ENCODE data around the gene SIAH2.
A peak's percentile ranks its signal among the peaks of the same experiment; 100 is the strongest.

The SIAH2 gene

GRCh38 chr3:150727653-150728502, 35.1 kb downstream of the SIAH2 start:
- Histone ChIP-seq H3K27me3 (replicated peaks; ENCODE audit: control insufficient read depth, insufficient read depth, low read length) (no peaks in the 10 kb centered on the region), H3K36me3 (ENCODE audit: control insufficient read depth, insufficient read depth, low read length, severe bottlenecking) (no peaks in the 10 kb centered on the region), H3K4me1 (ENCODE audit: control insufficient read depth, insufficient read depth, low read length) (peaks cover 4% of the 10 kb centered on the region), H3K4me3 (ENCODE audit: low read length) (no peak overlapping the region), H3K9me3 (ENCODE audit: control insufficient read depth, low read length) (no peaks in the 10 kb centered on the region), H3K9ac (ENCODE audit: low read length) (no peak overlapping the region)
- DNase-seq (ENCODE audit: low read depth): no peak

GRCh38 chr3:150725548-150725947, 37.4 kb downstream of the SIAH2 start:
- Histone ChIP-seq H3K4me1 (ENCODE audit: control insufficient read depth, insufficient read depth, low read length) (peaks cover 4% of the 10 kb centered on the region), H3K9ac (ENCODE audit: low read length) (no peak overlapping the region), H3K36me3 (ENCODE audit: control insufficient read depth, insufficient read depth, low read length, severe bottlenecking) (no peaks in the 10 kb centered on the region), H3K9me3 (ENCODE audit: control insufficient read depth, low read length) (no peaks in the 10 kb centered on the region), H3K4me3 (ENCODE audit: low read length) (no peak overlapping the region), H3K27me3 (replicated peaks; ENCODE audit: control insufficient read depth, insufficient read depth, low read length) (no peaks in the 10 kb centered on the region)
- no peak for DNase-seq (ENCODE audit: low read depth)

GRCh38 chr3:150723946-150724345, 39.0 kb downstream of the SIAH2 start:
- H3K36me3 ChIP-seq (ENCODE audit: control insufficient read depth, insufficient read depth, low read length, severe bottlenecking): no peaks in the 10 kb centered on the region
- H3K9me3 ChIP-seq (ENCODE audit: control insufficient read depth, low read length): no peaks in the 10 kb centered on the region
- no peak overlapping the region for H3K4me3 ChIP-seq (ENCODE audit: low read length)
- no peaks in the 10 kb centered on the region for H3K27me3 ChIP-seq (replicated peaks; ENCODE audit: control insufficient read depth, insufficient read depth, low read length)
- peaks cover 4% of the 10 kb centered on the region for H3K4me1 ChIP-seq (ENCODE audit: control insufficient read depth, insufficient read depth, low read length)
- no peak overlapping the region for H3K9ac ChIP-seq (ENCODE audit: low read length)
- DNase-seq (ENCODE audit: low read depth): no peak

GRCh38 chr3:150722267-150722666, 40.7 kb downstream of the SIAH2 start:
- H3K4me3 ChIP-seq (ENCODE audit: low read length): no peak overlapping the region
- no peaks in the 10 kb centered on the region for H3K27me3 ChIP-seq (replicated peaks; ENCODE audit: control insufficient read depth, insufficient read depth, low read length)
- H3K9ac ChIP-seq (ENCODE audit: low read length): no peak overlapping the region
- no peak for DNase-seq (ENCODE audit: low read depth)
- no peaks in the 10 kb centered on the region for H3K4me1 ChIP-seq (ENCODE audit: control insufficient read depth, insufficient read depth, low read length)
- no peaks in the 10 kb centered on the region for H3K9me3 ChIP-seq (ENCODE audit: control insufficient read depth, low read length)
- H3K36me3 ChIP-seq (ENCODE audit: control insufficient read depth, insufficient read depth, low read length, severe bottlenecking): no peaks in the 10 kb centered on the region

GRCh38 chr3:150721285-150722130, 41.5 kb downstream of the SIAH2 start:
- no peak overlapping the region for H3K4me3 ChIP-seq (ENCODE audit: low read length)
- peak overlapping the region; percentile 5 for H3K9ac ChIP-seq (ENCODE audit: low read length)
- no peaks in the 10 kb centered on the region for H3K4me1 ChIP-seq (ENCODE audit: control insufficient read depth, insufficient read depth, low read length)
- H3K27me3 ChIP-seq (replicated peaks; ENCODE audit: control insufficient read depth, insufficient read depth, low read length): no peaks in the 10 kb centered on the region
- peak; percentile 88 for DNase-seq (ENCODE audit: low read depth)
- no peaks in the 10 kb centered on the region for H3K36me3 ChIP-seq (ENCODE audit: control insufficient read depth, insufficient read depth, low read length, severe bottlenecking)
- H3K9me3 ChIP-seq (ENCODE audit: control insufficient read depth, low read length): no peaks in the 10 kb centered on the region

GRCh38 chr3:150720444-150720843, 42.5 kb downstream of the SIAH2 start:
- Histone ChIP-seq H3K4me1 (ENCODE audit: control insufficient read depth, insufficient read depth, low read length) (no peaks in the 10 kb centered on the region), H3K9me3 (ENCODE audit: control insufficient read depth, low read length) (no peaks in the 10 kb centered on the region), H3K36me3 (ENCODE audit: control insufficient read depth, insufficient read depth, low read length, severe bottlenecking) (no peaks in the 10 kb centered on the region), H3K27me3 (replicated peaks; ENCODE audit: control insufficient read depth, insufficient read depth, low read length) (no peaks in the 10 kb centered on the region), H3K9ac (ENCODE audit: low read length) (no peak overlapping the region), H3K4me3 (ENCODE audit: low read length) (no peak overlapping the region)
- no peak for DNase-seq (ENCODE audit: low read depth)

- no peak for DNase-seq (ENCODE audit: low read depth)
Observed at GRCh38 chr3:150710097-150710496, 52.9 kb downstream of the SIAH2 start.

GRCh38 chr3:150703756-150704344, 59.1 kb downstream of the SIAH2 start, which contains the start of gene ERICH6:
Gene ERICH6, minus strand, starts transcription at chr3:150703920. Its CDS starts 22 bp downstream, at chr3:150703898.
- Histone ChIP-seq H3K4me3 (ENCODE audit: low read length) (peak within 1 kb of the TSS; percentile 98), H3K4me1 (ENCODE audit: control insufficient read depth, insufficient read depth, low read length) (peaks cover 9% of the 10 kb centered on the region), H3K27me3 (replicated peaks; ENCODE audit: control insufficient read depth, insufficient read depth, low read length) (no peaks in the 10 kb centered on the region), H3K36me3 (ENCODE audit: control insufficient read depth, insufficient read depth, low read length, severe bottlenecking) (no peaks in the 10 kb centered on the region), H3K9me3 (ENCODE audit: control insufficient read depth, low read length) (no peaks in the 10 kb centered on the region), H3K9ac (ENCODE audit: low read length) (peak within 1 kb of the TSS; percentile 93)
- DNase-seq (ENCODE audit: low read depth): peak; percentile 97

More at GRCh38 chr3:150710097-150710496, 52.9 kb downstream of the SIAH2 start:
- no peak overlapping the region for H3K4me3 ChIP-seq (ENCODE audit: low read length)
- no peaks in the 10 kb centered on the region for H3K27me3 ChIP-seq (replicated peaks; ENCODE audit: control insufficient read depth, insufficient read depth, low read length)
- no peak overlapping the region for H3K9ac ChIP-seq (ENCODE audit: low read length)
- no peaks in the 10 kb centered on the region for H3K9me3 ChIP-seq (ENCODE audit: control insufficient read depth, low read length)
- H3K36me3 ChIP-seq (ENCODE audit: control insufficient read depth, insufficient read depth, low read length, severe bottlenecking): no peaks in the 10 kb centered on the region
- no peaks in the 10 kb centered on the region for H3K4me1 ChIP-seq (ENCODE audit: control insufficient read depth, insufficient read depth, low read length)

GRCh38 chr3:150703299-150703755, 59.6 kb downstream of the SIAH2 start:
- no peaks in the 10 kb centered on the region for H3K9me3 ChIP-seq (ENCODE audit: control insufficient read depth, low read length)
- H3K9ac ChIP-seq (ENCODE audit: low read length): peak overlapping the region; percentile 93
- H3K4me1 ChIP-seq (ENCODE audit: control insufficient read depth, insufficient read depth, low read length): peaks cover 9% of the 10 kb centered on the region
- no peak for DNase-seq (ENCODE audit: low read depth)
- peak overlapping the region; percentile 98 for H3K4me3 ChIP-seq (ENCODE audit: low read length)
- no peaks in the 10 kb centered on the region for H3K27me3 ChIP-seq (replicated peaks; ENCODE audit: control insufficient read depth, insufficient read depth, low read length)
- no peaks in the 10 kb centered on the region for H3K36me3 ChIP-seq (ENCODE audit: control insufficient read depth, insufficient read depth, low read length, severe bottlenecking)

- H3K4me3 ChIP-seq (ENCODE audit: low read length): no peak overlapping the region
- no peaks in the 10 kb centered on the region for H3K36me3 ChIP-seq (ENCODE audit: control insufficient read depth, insufficient read depth, low read length, severe bottlenecking)
- DNase-seq (ENCODE audit: low read depth): peak; percentile 36
- H3K27me3 ChIP-seq (replicated peaks; ENCODE audit: control insufficient read depth, insufficient read depth, low read length): no peaks in the 10 kb centered on the region
- peaks cover 5% of the 10 kb centered on the region for H3K4me1 ChIP-seq (ENCODE audit: control insufficient read depth, insufficient read depth, low read length)
- no peaks in the 10 kb centered on the region for H3K9me3 ChIP-seq (ENCODE audit: control insufficient read depth, low read length)
- H3K9ac ChIP-seq (ENCODE audit: low read length): no peak overlapping the region
Observed at GRCh38 chr3:150699068-150699639, 63.8 kb downstream of the SIAH2 start.
